Lower leg skin (tissue), 3 donors: Measurements from ENCODE around the gene MYBPC1.

ENCODE experiments used
- POLR2A ChIP-seq, 2 donors: fragments of 450-650 bp; IDR thresholded peaks; one replicate each; pipeline ENCODE4 v1.6.1; 2016 to 2017; ENCODE audit warnings: antibody characterized with exemption in 2 of 2, mild to moderate bottlenecking in 1 of 2, moderate library complexity in 1 of 2
- TF ChIP-seq, protein P1 (sequence below), 3 donors: fragments of 450-650 bp; IDR thresholded peaks; one replicate each; pipeline ENCODE4 v1.5.1; 2016; ENCODE audit warnings: antibody characterized with exemption in 3 of 3, mild to moderate bottlenecking in 3 of 3, moderate library complexity in 2 of 3

DNA sequence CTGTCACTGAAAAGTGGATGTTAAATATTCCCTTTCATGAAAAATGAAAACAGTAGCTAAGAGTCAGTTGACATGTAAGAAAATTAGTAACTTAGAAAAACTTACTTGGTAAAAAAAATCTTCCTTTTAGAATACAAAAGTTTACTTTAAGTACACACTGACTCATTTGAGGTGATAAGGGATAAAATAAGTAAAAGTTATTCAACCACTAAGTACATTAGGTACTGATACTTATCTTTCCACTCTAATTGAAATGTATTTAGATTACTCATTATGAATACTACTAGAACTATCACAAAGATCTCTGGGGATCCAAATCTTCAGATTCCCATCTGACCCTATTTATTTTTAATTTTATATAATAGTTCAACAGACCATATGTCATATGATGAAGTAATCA lies 132.3 kb downstream of the MYBPC1 start:
- no peak for TF ChIP-seq POLR2A (IDR thresholded peaks at IDR 0.05)
- TF ChIP-seq, protein P1, sequence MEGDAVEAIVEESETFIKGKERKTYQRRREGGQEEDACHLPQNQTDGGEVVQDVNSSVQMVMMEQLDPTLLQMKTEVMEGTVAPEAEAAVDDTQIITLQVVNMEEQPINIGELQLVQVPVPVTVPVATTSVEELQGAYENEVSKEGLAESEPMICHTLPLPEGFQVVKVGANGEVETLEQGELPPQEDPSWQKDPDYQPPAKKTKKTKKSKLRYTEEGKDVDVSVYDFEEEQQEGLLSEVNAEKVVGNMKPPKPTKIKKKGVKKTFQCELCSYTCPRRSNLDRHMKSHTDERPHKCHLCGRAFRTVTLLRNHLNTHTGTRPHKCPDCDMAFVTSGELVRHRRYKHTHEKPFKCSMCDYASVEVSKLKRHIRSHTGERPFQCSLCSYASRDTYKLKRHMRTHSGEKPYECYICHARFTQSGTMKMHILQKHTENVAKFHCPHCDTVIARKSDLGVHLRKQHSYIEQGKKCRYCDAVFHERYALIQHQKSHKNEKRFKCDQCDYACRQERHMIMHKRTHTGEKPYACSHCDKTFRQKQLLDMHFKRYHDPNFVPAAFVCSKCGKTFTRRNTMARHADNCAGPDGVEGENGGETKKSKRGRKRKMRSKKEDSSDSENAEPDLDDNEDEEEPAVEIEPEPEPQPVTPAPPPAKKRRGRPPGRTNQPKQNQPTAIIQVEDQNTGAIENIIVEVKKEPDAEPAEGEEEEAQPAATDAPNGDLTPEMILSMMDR (IDR thresholded peaks at IDR 0.05): no peak
